ENCODE results near the gene WRAP73. TPM values are rescaled to one million over a fixed set of nuclear protein-coding genes. Genes with fewer than 3 reads are reported as not detected.

The WRAP73 gene
- polyA plus RNA-seq, 2 of the 4 experiments (the other 2 are of a cell fraction) = 15.4 to 16.1 TPM

DNA sequence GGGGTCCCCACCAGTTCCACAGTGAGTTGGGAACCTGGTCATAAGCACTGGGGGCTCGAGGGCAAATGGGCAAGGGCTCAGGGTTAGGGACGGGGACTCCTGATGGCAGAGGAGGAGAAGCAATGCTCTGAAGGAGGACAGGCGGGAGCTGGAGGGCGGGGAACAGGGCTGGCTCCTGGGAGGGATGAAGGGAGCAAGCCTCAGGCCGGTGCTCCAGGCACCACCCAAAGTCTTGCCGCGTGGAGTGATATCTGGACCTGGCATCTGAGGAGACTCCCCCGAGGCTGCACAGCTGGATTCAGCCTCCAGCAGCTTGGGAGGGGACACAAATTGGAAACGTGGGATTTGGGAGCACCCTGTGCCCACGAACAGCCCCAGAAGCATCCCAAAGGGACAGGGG lies 49.5 kb downstream of the WRAP73 start:
- ChIA-PET CTCF (interaction anchor here (0.7 to 1.6 kb wide), 4 partner anchors 10 to 148 kb away, joined by 3 to 5 read pairs (median 3); no protein-coding TSS in a partner anchor), POLR2A (no interaction called here)
- no peaks in the 10 kb centered on the region for H3K4me1 ChIP-seq
- no peaks in the 10 kb centered on the region for H3K9me3 ChIP-seq
- H3K27ac ChIP-seq = no peak overlapping the region
- no peak overlapping the region for H3K4me3 ChIP-seq
- ATAC-seq (no peak), DNase-seq (ENCODE audit: low read depth in 1 of 2, low spot score in 1 of 2) (no peak), FAIRE-seq (no peak)
- H3K4me2 ChIP-seq = no peak overlapping the region
- 72% methylated on average over 7 of the region's 10 CpGs for WGBS (ENCODE audit: missing lambda C conversion rate)
- TF ChIP-seq EP300 (IDR thresholded peaks at IDR 0.05) = no peak

DNA sequence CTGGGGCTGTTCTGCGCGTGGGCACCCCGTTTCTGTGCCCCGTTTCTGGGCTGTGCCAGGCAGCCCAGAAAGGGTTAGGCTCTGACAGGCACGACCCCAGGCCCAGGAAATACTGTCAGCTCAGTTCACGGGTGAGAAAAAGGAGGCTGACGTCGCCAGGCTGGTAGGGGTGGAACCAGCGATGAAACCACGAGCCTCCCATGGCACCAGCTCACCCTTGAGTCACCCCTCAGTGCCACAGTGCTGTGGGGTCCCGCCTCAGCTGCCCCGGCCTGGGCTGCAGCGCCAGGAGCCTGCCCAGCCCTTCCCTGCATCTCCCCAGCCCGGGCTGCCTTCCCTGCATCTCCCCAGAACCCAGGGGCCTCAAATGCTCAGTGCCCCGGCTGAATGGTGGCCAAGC lies 50.1 kb downstream of the WRAP73 start:
- ChIA-PET CTCF (interaction anchor here (0.8 to 1.6 kb wide), 3 partner anchors 10 to 147 kb away, joined by 3 to 5 read pairs (median 3); no protein-coding TSS in a partner anchor), POLR2A (no interaction called here)
- no peak for TF ChIP-seq HOXB13 (CRISPR knock-in tag; IDR thresholded peaks at IDR 0.05; ENCODE audit: low read depth)
- TF ChIP-seq, protein P1, sequence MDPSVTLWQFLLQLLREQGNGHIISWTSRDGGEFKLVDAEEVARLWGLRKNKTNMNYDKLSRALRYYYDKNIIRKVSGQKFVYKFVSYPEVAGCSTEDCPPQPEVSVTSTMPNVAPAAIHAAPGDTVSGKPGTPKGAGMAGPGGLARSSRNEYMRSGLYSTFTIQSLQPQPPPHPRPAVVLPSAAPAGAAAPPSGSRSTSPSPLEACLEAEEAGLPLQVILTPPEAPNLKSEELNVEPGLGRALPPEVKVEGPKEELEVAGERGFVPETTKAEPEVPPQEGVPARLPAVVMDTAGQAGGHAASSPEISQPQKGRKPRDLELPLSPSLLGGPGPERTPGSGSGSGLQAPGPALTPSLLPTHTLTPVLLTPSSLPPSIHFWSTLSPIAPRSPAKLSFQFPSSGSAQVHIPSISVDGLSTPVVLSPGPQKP (IDR thresholded peaks at IDR 0.05; ENCODE audit: low read depth, low read length) = no peak
- TF ChIP-seq, protein P2, sequence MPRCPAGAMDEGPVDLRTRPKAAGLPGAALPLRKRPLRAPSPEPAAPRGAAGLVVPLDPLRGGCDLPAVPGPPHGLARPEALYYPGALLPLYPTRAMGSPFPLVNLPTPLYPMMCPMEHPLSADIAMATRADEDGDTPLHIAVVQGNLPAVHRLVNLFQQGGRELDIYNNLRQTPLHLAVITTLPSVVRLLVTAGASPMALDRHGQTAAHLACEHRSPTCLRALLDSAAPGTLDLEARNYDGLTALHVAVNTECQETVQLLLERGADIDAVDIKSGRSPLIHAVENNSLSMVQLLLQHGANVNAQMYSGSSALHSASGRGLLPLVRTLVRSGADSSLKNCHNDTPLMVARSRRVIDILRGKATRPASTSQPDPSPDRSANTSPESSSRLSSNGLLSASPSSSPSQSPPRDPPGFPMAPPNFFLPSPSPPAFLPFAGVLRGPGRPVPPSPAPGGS (IDR thresholded peaks at IDR 0.05) = no peak
- no peak for TF ChIP-seq EP300 (IDR thresholded peaks at IDR 0.05)
- no peak for TF ChIP-seq NFE2L2 (conservative IDR thresholded peaks at IDR 0.05; ENCODE audit: low read length)
- no peak for TF ChIP-seq MAFK (IDR thresholded peaks at IDR 0.05; ENCODE audit: partially characterized antibody)
- TF ChIP-seq HOXA7 (CRISPR knock-in tag; IDR thresholded peaks at IDR 0.05) = no peak
- TF ChIP-seq, protein P3, sequence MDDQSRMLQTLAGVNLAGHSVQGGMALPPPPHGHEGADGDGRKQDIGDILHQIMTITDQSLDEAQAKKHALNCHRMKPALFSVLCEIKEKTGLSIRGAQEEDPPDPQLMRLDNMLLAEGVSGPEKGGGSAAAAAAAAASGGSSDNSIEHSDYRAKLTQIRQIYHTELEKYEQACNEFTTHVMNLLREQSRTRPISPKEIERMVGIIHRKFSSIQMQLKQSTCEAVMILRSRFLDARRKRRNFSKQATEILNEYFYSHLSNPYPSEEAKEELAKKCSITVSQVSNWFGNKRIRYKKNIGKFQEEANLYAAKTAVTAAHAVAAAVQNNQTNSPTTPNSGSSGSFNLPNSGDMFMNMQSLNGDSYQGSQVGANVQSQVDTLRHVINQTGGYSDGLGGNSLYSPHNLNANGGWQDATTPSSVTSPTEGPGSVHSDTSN (IDR thresholded peaks at IDR 0.05) = no peak
- TF ChIP-seq TFCP2L1 (CRISPR knock-in tag; IDR thresholded peaks at IDR 0.05) = no peak
- no peak for TF ChIP-seq MAX (IDR thresholded peaks at IDR 0.05)
- TF ChIP-seq ZNF302 (CRISPR knock-in tag; IDR thresholded peaks at IDR 0.05) = no peak
- TF ChIP-seq ZC3H11A (IDR thresholded peaks at IDR 0.05) = no peak
- no peak for TF ChIP-seq FOSL2 (IDR thresholded peaks at IDR 0.05)
- no peak for TF ChIP-seq FOSL2 (CRISPR knock-in tag; IDR thresholded peaks at IDR 0.05)
- TF ChIP-seq EHF (CRISPR knock-in tag; IDR thresholded peaks at IDR 0.05) = no peak
- no peak for TF ChIP-seq GATA3 (IDR thresholded peaks at IDR 0.05; ENCODE audit: borderline replicate concordance)
- no peak for TF ChIP-seq ESRRA (IDR thresholded peaks at IDR 0.05; ENCODE audit: borderline replicate concordance, low read length)
- TF ChIP-seq CTCF (IDR thresholded peaks at IDR 0.05) = no peak
- Histone ChIP-seq H3K4me1 (no peaks in the 10 kb centered on the region), H3K9me3 (no peaks in the 10 kb centered on the region), H3K4me3 (no peak overlapping the region), H3K27ac (no peak overlapping the region), H3K4me2 (no peak overlapping the region)
- ATAC-seq (no peak), FAIRE-seq (no peak), DNase-seq (ENCODE audit: low read depth in 1 of 2, low spot score in 1 of 2) (no peak)
- 64% methylated on average over 11 of the region's 15 CpGs for WGBS (ENCODE audit: missing lambda C conversion rate)

GRCh38 chr1:3599286-3599811 lies 50.6 kb downstream of the WRAP73 start:
- CTCF ChIA-PET = interaction anchor here (1.4 kb wide), 1 partner anchor 34 kb away, joined by 3 read pairs; no protein-coding TSS in a partner anchor
- Histone ChIP-seq H3K4me3 (no peak overlapping the region), H3K4me2 (no peak overlapping the region), H3K9me3 (no peaks in the 10 kb centered on the region), H3K27ac (no peak overlapping the region), H3K4me1 (no peaks in the 10 kb centered on the region)
- 100% methylated on average over 1 of the region's 16 CpGs for WGBS (ENCODE audit: missing lambda C conversion rate)
- ATAC-seq = no peak
- no peak for TF ChIP-seq KDM5A (IDR thresholded peaks at IDR 0.05)
- TF ChIP-seq BHLHE40 (IDR thresholded peaks at IDR 0.05; ENCODE audit: low read depth, low read length) = no peak
- no peak for TF ChIP-seq ZC3H11A (IDR thresholded peaks at IDR 0.05)
- no peak for TF ChIP-seq ESRRA (IDR thresholded peaks at IDR 0.05; ENCODE audit: borderline replicate concordance, low read length)
- TF ChIP-seq SMC3 (IDR thresholded peaks at IDR 0.05) = no peak
- no peak for TF ChIP-seq ZFP36 (IDR thresholded peaks at IDR 0.05; ENCODE audit: borderline replicate concordance, partially characterized antibody)
- FAIRE-seq = no peak
- POLR2A ChIA-PET = no interaction called here
- no peak for DNase-seq (ENCODE audit: low read depth in 1 of 2, low spot score in 1 of 2)
